22Rv1 (cell line): Measurements from ENCODE around the gene GALNT16.
"Not testable (repeated sequence)": the region's sequence is repeated elsewhere in the genome, so short reads cannot be mapped to it uniquely, and the experiment has no call there.

Experiments
- H3K27ac ChIP-seq: fragments of 450-650 bp; 2 replicates; pipeline ENCODE4 v1.5.1; 2017
- CTCF ChIP-seq: fragments of 450-650 bp; IDR thresholded peaks from 2 replicates; pipeline ENCODE4 v1.5.1; 2017; ENCODE audit warnings: mild to moderate bottlenecking
- ZFX ChIP-seq: fragments of 450-650 bp; IDR thresholded peaks from 2 replicates; pipeline ENCODE4 v1.6.1; 2017; ENCODE audit warnings: antibody characterized with exemption, borderline replicate concordance

GALNT16 gene

GRCh38 chr14:69270795-69271708 lies 11.1 kb downstream of the GALNT16 start:
- no peak overlapping the region for H3K27ac ChIP-seq
- no peak for TF ChIP-seq CTCF
- TF ChIP-seq ZFX = no peak

GRCh38 chr14:69274321-69274720 lies 14.4 kb downstream of the GALNT16 start:
- TF ChIP-seq CTCF (no peak), ZFX (no peak)

GRCh38 chr14:69275331-69275730 lies 15.4 kb downstream of the GALNT16 start:
- TF ChIP-seq ZFX (no peak), CTCF (no peak)
- H3K27ac ChIP-seq = no peak overlapping the region

More at GRCh38 chr14:69274321-69274720, 14.4 kb downstream of the GALNT16 start:
- H3K27ac ChIP-seq = no peak overlapping the region

- H3K27ac ChIP-seq = not testable (repeated sequence)
Measured at GRCh38 chr14:69277356-69277755, 17.4 kb downstream of the GALNT16 start.

- no peak overlapping the region for H3K27ac ChIP-seq
- TF ChIP-seq ZFX = no peak
- no peak for TF ChIP-seq CTCF
Measured at GRCh38 chr14:69280746-69281291, 20.9 kb downstream of the GALNT16 start.

- TF ChIP-seq ZFX (no peak), CTCF (no peak)
- no peak overlapping the region for H3K27ac ChIP-seq
Measured at GRCh38 chr14:69281450-69282169, 21.7 kb downstream of the GALNT16 start.

GRCh38 chr14:69282448-69282847 lies 22.5 kb downstream of the GALNT16 start:
- TF ChIP-seq CTCF = no peak
- no peak overlapping the region for H3K27ac ChIP-seq
